IMR-90 (cell line): ENCODE results near the gene ITGB5. TPM values are rescaled to one million over a fixed set of nuclear protein-coding genes. Genes with fewer than 3 reads are reported as not detected.
A peak's percentile ranks its signal among the peaks of the same experiment; 100 is the strongest.

Source experiments
- ATAC-seq: fragments of 200-7000 bp; cut with Tn5 transposase; 2 replicates; pipeline ENCODE4 v1.9.1; 2020; ENCODE audit warnings: low read depth, mild to moderate bottlenecking, moderate library complexity
- BruUV-seq: library from RNA; stranded (reverse); fragments of 400-500 nt; replicated peaks from 2 replicates; lab custom pipeline; 2021; lab: Mats Ljungman, UMichigan
- CTCF ChIA-PET: fragments of 300-600 bp; formaldehyde crosslinking; extraction: SDS; loops from one replicate; lab custom pipeline; 2021; ENCODE audit warnings: antibody characterized with exemption; lab: Yijun Ruan, JAX
- POLR2A ChIA-PET: fragments of 300-600 bp; sonication (Branson Sonifier 250); formaldehyde crosslinking; loops from one replicate; lab custom pipeline; 2022; ENCODE audit warnings: antibody characterized with exemption; ENCODE audit not compliant: unreplicated experiment; lab: Charles Lee
- DNase-seq: peaks from one replicate; pipeline ENCODE4 v3.0.0; 2013
- H2AFZ ChIP-seq: replicated peaks from 2 replicates; pipeline ENCODE3; 2013; ENCODE audit warnings: low read length, mild to moderate bottlenecking; ENCODE audit not compliant: poor library complexity
- H2AK5ac ChIP-seq: 2 replicates; pipeline ENCODE4 v1.6.1; 2013; ENCODE audit warnings: low read depth, low read length, inconsistent platforms
- H2AK9ac ChIP-seq: replicated peaks from 2 replicates; pipeline ENCODE3; 2013; ENCODE audit warnings: mild to moderate bottlenecking, low read depth, low read length, moderate library complexity; ENCODE audit not compliant: poor library complexity
- H2BK120ac ChIP-seq: 2 replicates; pipeline ENCODE4 v1.6.1; 2013; ENCODE audit warnings: low read depth, low read length, inconsistent platforms
- H2BK15ac ChIP-seq: 3 replicates; pipeline ENCODE4 v1.6.1; 2013; ENCODE audit warnings: low read depth, low read length, inconsistent platforms
- H2BK20ac ChIP-seq: 2 replicates; pipeline ENCODE4 v1.6.1; 2013; ENCODE audit warnings: low read depth, mild to moderate bottlenecking, inconsistent platforms, low read length, moderate library complexity
- H2BK5ac ChIP-seq: 2 replicates; pipeline ENCODE4 v1.6.1; 2013; ENCODE audit warnings: mild to moderate bottlenecking, low read depth, low read length, inconsistent platforms; ENCODE audit not compliant: poor library complexity, severe bottlenecking
- H3K14ac ChIP-seq: replicated peaks from 2 replicates; pipeline ENCODE4 v1.6.1; 2013; ENCODE audit warnings: low read depth, low read length, inconsistent platforms
- H3K18ac ChIP-seq: 2 replicates; pipeline ENCODE4 v1.6.1; 2013; ENCODE audit warnings: low read depth, low read length, control low read depth
- H3K23ac ChIP-seq: 2 replicates; pipeline ENCODE4 v1.6.1; 2013; ENCODE audit warnings: low read depth, low read length, inconsistent platforms
- H3K27ac ChIP-seq: 2 replicates; pipeline ENCODE4 v1.5.1; 2013; ENCODE audit warnings: mild to moderate bottlenecking, control low read depth, low read length; ENCODE audit not compliant: insufficient read depth
- H3K27me3 ChIP-seq: 2 replicates; pipeline ENCODE4 v1.6.1; 2013; ENCODE audit warnings: low read length; ENCODE audit not compliant: control insufficient read depth, insufficient read depth
- H3K36me3 ChIP-seq: 2 replicates; pipeline ENCODE4 v1.6.1; 2013; ENCODE audit warnings: low read length, mixed read lengths; ENCODE audit not compliant: control insufficient read depth, insufficient read depth
- H3K4ac ChIP-seq: 2 replicates; pipeline ENCODE4 v1.6.1; 2013; ENCODE audit warnings: low read depth, low read length, inconsistent platforms
- H3K4me1 ChIP-seq: 2 replicates; pipeline ENCODE4 v1.6.1; 2013; ENCODE audit warnings: low read length, mixed read lengths; ENCODE audit not compliant: control insufficient read depth, insufficient read depth
- H3K4me2 ChIP-seq: 2 replicates; pipeline ENCODE4 v1.6.1; 2013; ENCODE audit warnings: low read depth, mild to moderate bottlenecking, control low read depth, low read length, moderate library complexity
- H3K4me3 ChIP-seq: 2 replicates; pipeline ENCODE4 v1.5.1; 2013; ENCODE audit warnings: low read depth, mild to moderate bottlenecking, control low read depth, low read length, moderate library complexity; ENCODE audit not compliant: insufficient read depth
- H3K56ac ChIP-seq: 2 replicates; pipeline ENCODE4 v1.6.1; 2013; ENCODE audit warnings: low read length, inconsistent platforms; ENCODE audit not compliant: insufficient read depth; ENCODE audit errors: extremely low read depth
- H3K79me1 ChIP-seq, 2 experiments: 2 replicates each; pipeline ENCODE4 v1.6.1; 2013; ENCODE audit warnings: low read length in 2 of 2, inconsistent platforms in 1 of 2, low read depth in 1 of 2
- H3K9ac ChIP-seq: 2 replicates; pipeline ENCODE4 v1.6.1; 2013; ENCODE audit warnings: low read depth, low read length, control low read depth
- H3K9me1 ChIP-seq: 2 replicates; pipeline ENCODE4 v1.6.1; 2013; ENCODE audit warnings: low read length, inconsistent platforms; ENCODE audit not compliant: insufficient read depth
- H3K9me3 ChIP-seq: 2 replicates; pipeline ENCODE4 v1.6.1; 2013; ENCODE audit warnings: low read length; ENCODE audit not compliant: control insufficient read depth, insufficient read depth
- H4K20me1 ChIP-seq: 2 replicates; pipeline ENCODE4 v1.6.1; 2013; ENCODE audit warnings: low read length, inconsistent platforms; ENCODE audit not compliant: insufficient read depth
- H4K5ac ChIP-seq: 2 replicates; pipeline ENCODE4 v1.6.1; 2013; ENCODE audit warnings: mild to moderate bottlenecking, low read depth, low read length, control low read depth
- H4K8ac ChIP-seq, 2 experiments: 2 replicates each; pipeline ENCODE4 v1.6.1; 2013; ENCODE audit warnings: low read depth in 2 of 2, low read length in 2 of 2, control low read depth in 1 of 2, inconsistent platforms in 1 of 2
- H4K91ac ChIP-seq: 2 replicates; pipeline ENCODE4 v1.6.1; 2013; ENCODE audit warnings: low read depth, low read length, inconsistent platforms; ENCODE audit not compliant: insufficient read depth
- CHD1 ChIP-seq: IDR thresholded peaks from 2 replicates; pipeline ENCODE4 v1.6.1; 2012; ENCODE audit warnings: low read depth, low read length, improper control_type of control experiment
- CTCF ChIP-seq: conservative IDR thresholded peaks from 2 replicates; pipeline ENCODE4 v1.5.1; 2012; ENCODE audit warnings: mild to moderate bottlenecking, low read depth, low read length, improper control_type of control experiment
- FOS ChIP-seq: fragments of 150-350 bp; IDR thresholded peaks from 2 replicates; pipeline ENCODE4 v1.6.1; 2016; ENCODE audit warnings: low read depth, low read length
- MAFK ChIP-seq: IDR thresholded peaks from 2 replicates; pipeline ENCODE4 v1.6.1; 2012; ENCODE audit warnings: low read depth, low read length, improper control_type of control experiment
- MXI1 ChIP-seq: IDR thresholded peaks from 2 replicates; pipeline ENCODE4 v1.6.1; 2012; ENCODE audit warnings: low read depth, mild to moderate bottlenecking, low read length, moderate library complexity, borderline replicate concordance
- POLR2A ChIP-seq: IDR thresholded peaks from 2 replicates; pipeline ENCODE4 v1.6.1; 2012; ENCODE audit warnings: mild to moderate bottlenecking, low read depth, low read length
- RAD21 ChIP-seq: IDR thresholded peaks from 2 replicates; pipeline ENCODE4 v1.6.1; 2012; ENCODE audit warnings: low read length, improper control_type of control experiment
- RCOR1 ChIP-seq: IDR thresholded peaks from 2 replicates; pipeline ENCODE4 v1.6.1; 2012; ENCODE audit warnings: mild to moderate bottlenecking, low read length, improper control_type of control experiment; ENCODE audit not compliant: insufficient replicate concordance
- RFX5 ChIP-seq: IDR thresholded peaks from 2 replicates; pipeline ENCODE4 v1.8.0; 2012; ENCODE audit warnings: low read depth, mild to moderate bottlenecking, low read length, moderate library complexity
- WGBS, 2 experiments: methylation state at CpG; one replicate each; pipeline versions ENCODE4 v1.1.5 to v1.1.7; 2013; ENCODE audit warnings: missing lambda C conversion rate in 2 of 2; ENCODE audit not compliant: insufficient read length in 1 of 2; ENCODE audit errors: extremely low coverage in 2 of 2; 5-methylcytosine and 5-hydroxymethylcytosine counted together
- dilution Hi-C: fragments of 300-500 bp; cut with HindIII; formaldehyde crosslinking; loops from one replicate; pipeline ENCODE4 v1.14.3; 2018; ENCODE audit warnings: low sequenced_read_pairs; ENCODE audit not compliant: unreplicated experiment
- in situ Hi-C: fragments of 300-500 bp; cut with MboI; formaldehyde crosslinking; loops from 3 replicates; pipeline ENCODE4 v1.14.3; 2019; ENCODE audit warnings: low sequenced_read_pairs, inconsistent platforms, mixed read lengths
- intact Hi-C: fragments of 100-400 bp; cut with micrococcal nuclease; formaldehyde crosslinking; loops from 2 replicates; pipeline ENCODE4 v1.10.0; 2022
- polyA plus RNA-seq, 3 experiments: library from polyadenylated mRNA; depleted of rRNA; stranded (reverse); fragments of >200 nt; gene quantifications; 2 replicates each; pipeline ENCODE4 v1.2.3, GENCODE V29; 2012; ENCODE audit warnings: low replicate concordance in 1 of 3
- total RNA-seq: library from RNA; depleted of rRNA; stranded (reverse); fragments of >200 nt; gene quantifications from 2 replicates; pipeline ENCODE4 v1.2.3, GENCODE V29; 2012

ITGB5 gene
- total and polyA plus RNA-seq, 2 of the 4 experiments (the other 2 are of a cell fraction), result 85.0 to 101 TPM

- no peak overlapping the region for H3K27ac ChIP-seq
- BruUV-seq, result no TSS peak
- TF ChIP-seq MAFK, result no peak
- no peak for TF ChIP-seq RFX5
- no peak for TF ChIP-seq CHD1
- TF ChIP-seq MXI1, result no peak
- TF ChIP-seq CTCF, result no peak
- no peak for TF ChIP-seq POLR2A
- TF ChIP-seq RCOR1, result no peak
- no peak for TF ChIP-seq FOS
- no peak for TF ChIP-seq RAD21
- no peak overlapping the region for H3K18ac ChIP-seq
- H4K5ac ChIP-seq, result no peak overlapping the region
- no peak overlapping the region for H2BK5ac ChIP-seq
- no peak overlapping the region for H2BK120ac ChIP-seq
- WGBS, 2 experiments, result no CpG with 5 or more reads among the region's 2 CpGs
- H2BK15ac ChIP-seq, result no peak overlapping the region
- DNase-seq (peak; percentile 30), ATAC-seq (peak; percentile 31; the same call in 1 of the 2 replicates)
- peaks cover 26% of the 10 kb centered on the region for H3K4me1 ChIP-seq
- H3K9me1 ChIP-seq, result peaks cover 28% of the 10 kb centered on the region; the same call in 1 of the 2 replicates
- no peak overlapping the region for H2AK5ac ChIP-seq
- H2BK20ac ChIP-seq, result no peak overlapping the region
- peaks cover 19 to 71% of the 10 kb centered on the region in 2 experiments; a peak in 3 of 4 replicates for H3K79me1 ChIP-seq
- POLR2A ChIA-PET, result no interaction called here
- intact Hi-C loops, result no loop called here
- no peak overlapping the region for H3K4ac ChIP-seq
- H3K27me3 ChIP-seq, result no peaks in the 10 kb centered on the region
- in situ Hi-C loops, result no loop called here
- H2AK9ac ChIP-seq, result no peak overlapping the region
- no peak overlapping the region for H3K14ac ChIP-seq
- H3K36me3 ChIP-seq, result peaks cover 14% of the 10 kb centered on the region
- H4K8ac ChIP-seq, result no peak overlapping the region
- no peak overlapping the region for H3K4me2 ChIP-seq
- no peak overlapping the region for H4K91ac ChIP-seq
- no peak overlapping the region for H3K4me3 ChIP-seq
- no peak overlapping the region for H3K56ac ChIP-seq
- H4K20me1 ChIP-seq, result peaks cover 6% of the 10 kb centered on the region; the same call in 1 of the 2 replicates
- no peaks in the 10 kb centered on the region for H3K9me3 ChIP-seq
- CTCF ChIA-PET, result no interaction called here
- no peak overlapping the region for H2AFZ ChIP-seq
- H3K9ac ChIP-seq, result no peak overlapping the region
- dilution Hi-C loops, result no loop called here
- H3K23ac ChIP-seq, result no peak overlapping the region
These were observed 46.8 kb downstream of the ITGB5 start for GRCh38 chr3:124840331-124840730.
